Ectodermal cell (in vitro differentiated cells): ENCODE results near the gene GJA10.

Experiments used
- H3K27ac ChIP-seq: 2 replicates; pipeline ENCODE4 v1.7.0; 2013; ENCODE audit warnings: mild to moderate bottlenecking, low read depth, low read length; ENCODE audit not compliant: insufficient read depth, poor library complexity, severe bottlenecking
- H3K27me3 ChIP-seq: 2 replicates; pipeline ENCODE4 v1.7.0; 2013; ENCODE audit warnings: mild to moderate bottlenecking, low read length; ENCODE audit not compliant: insufficient read depth, control insufficient read depth, poor library complexity, severe bottlenecking
- H3K36me3 ChIP-seq: one replicate; pipeline ENCODE4 v1.7.0; 2013; ENCODE audit warnings: low read length; ENCODE audit not compliant: control insufficient read depth, insufficient read depth
- H3K4me1 ChIP-seq: one replicate; pipeline ENCODE4 v1.7.0; 2013; ENCODE audit warnings: low read length; ENCODE audit not compliant: control insufficient read depth, insufficient read depth
- H3K4me3 ChIP-seq: 2 replicates; pipeline ENCODE4 v1.7.0; 2013; ENCODE audit warnings: low read depth, low read length, control low read depth; ENCODE audit not compliant: insufficient read depth
- H3K9me3 ChIP-seq: 2 replicates; pipeline ENCODE4 v1.7.0; 2013; ENCODE audit warnings: mild to moderate bottlenecking, low read length, moderate library complexity; ENCODE audit not compliant: control insufficient read depth
- WGBS, 2 experiments: methylation state at CpG; one replicate each; pipeline ENCODE4 v1.1.7; 2013; ENCODE audit warnings: missing lambda C conversion rate in 2 of 2; 5-methylcytosine and 5-hydroxymethylcytosine counted together

The GJA10 gene

GRCh38 chr6:89942601-89943000 lies 48.3 kb downstream of the GJA10 start:
- Histone ChIP-seq H3K9me3 (no peaks in the 10 kb centered on the region), H3K4me1 (peaks cover 8% of the 10 kb centered on the region), H3K27me3 (no peaks in the 10 kb centered on the region), H3K4me3 (no peak overlapping the region), H3K27ac (no peak overlapping the region), H3K36me3 (no peaks in the 10 kb centered on the region)
- WGBS, 2 experiments, result 96 to 97% methylated on average over 8 of the region's 8 CpGs

GRCh38 chr6:89944181-89944755 lies 50.0 kb downstream of the GJA10 start:
- 91 to 93% methylated on average over 4 of the region's 4 CpGs for WGBS, 2 experiments
- peaks cover 8% of the 10 kb centered on the region for H3K4me1 ChIP-seq
- H3K27ac ChIP-seq, result no peak overlapping the region
- H3K9me3 ChIP-seq, result no peaks in the 10 kb centered on the region
- no peaks in the 10 kb centered on the region for H3K36me3 ChIP-seq
- no peak overlapping the region for H3K4me3 ChIP-seq
- H3K27me3 ChIP-seq, result no peaks in the 10 kb centered on the region

DNA sequence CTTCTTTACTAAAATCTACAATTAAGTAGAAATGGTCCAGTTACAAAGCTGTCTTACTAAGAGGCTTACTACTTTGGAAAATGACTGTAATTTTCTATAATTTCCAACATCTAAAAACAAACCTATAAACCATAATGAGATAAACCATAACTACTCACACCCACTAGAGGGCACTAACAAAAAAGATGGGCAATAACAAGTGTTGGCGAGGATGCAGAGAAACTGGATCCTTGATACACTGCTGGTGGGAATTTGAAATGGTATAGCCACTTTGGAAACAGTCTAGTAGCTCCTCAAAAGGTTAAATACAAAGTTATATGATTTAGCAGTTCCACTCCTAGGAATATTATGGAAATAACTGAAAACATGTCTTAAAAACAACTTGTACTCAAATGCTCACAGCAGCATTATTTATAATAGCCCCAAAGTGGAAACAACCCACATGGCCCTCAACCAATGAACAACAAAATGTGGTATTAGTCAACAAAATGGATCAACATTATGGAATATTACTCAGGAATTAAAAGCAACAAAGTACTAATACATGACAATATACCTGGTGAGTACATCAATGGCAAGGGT lies 50.6 kb downstream of the GJA10 start:
- WGBS, 2 experiments, result 86 to 93% methylated on average over 1 of the region's 1 CpG
- Histone ChIP-seq H3K4me3 (no peak overlapping the region), H3K27me3 (no peaks in the 10 kb centered on the region), H3K27ac (no peak overlapping the region), H3K4me1 (peaks cover 8% of the 10 kb centered on the region), H3K36me3 (no peaks in the 10 kb centered on the region), H3K9me3 (no peaks in the 10 kb centered on the region)
